ENCODE results near the gene ZBTB33. TPM values are rescaled to one million over a fixed set of nuclear protein-coding genes. Genes with fewer than 3 reads are reported as not detected.
A peak's percentile ranks its signal among the peaks of the same experiment; 100 is the strongest.

The ZBTB33 gene
- total and polyA plus RNA-seq, 2 of the 13 experiments (the other 11 are each of a cell fraction or from before 2014, with no cell fraction given): 6.5 to 20.2 TPM

DNA sequence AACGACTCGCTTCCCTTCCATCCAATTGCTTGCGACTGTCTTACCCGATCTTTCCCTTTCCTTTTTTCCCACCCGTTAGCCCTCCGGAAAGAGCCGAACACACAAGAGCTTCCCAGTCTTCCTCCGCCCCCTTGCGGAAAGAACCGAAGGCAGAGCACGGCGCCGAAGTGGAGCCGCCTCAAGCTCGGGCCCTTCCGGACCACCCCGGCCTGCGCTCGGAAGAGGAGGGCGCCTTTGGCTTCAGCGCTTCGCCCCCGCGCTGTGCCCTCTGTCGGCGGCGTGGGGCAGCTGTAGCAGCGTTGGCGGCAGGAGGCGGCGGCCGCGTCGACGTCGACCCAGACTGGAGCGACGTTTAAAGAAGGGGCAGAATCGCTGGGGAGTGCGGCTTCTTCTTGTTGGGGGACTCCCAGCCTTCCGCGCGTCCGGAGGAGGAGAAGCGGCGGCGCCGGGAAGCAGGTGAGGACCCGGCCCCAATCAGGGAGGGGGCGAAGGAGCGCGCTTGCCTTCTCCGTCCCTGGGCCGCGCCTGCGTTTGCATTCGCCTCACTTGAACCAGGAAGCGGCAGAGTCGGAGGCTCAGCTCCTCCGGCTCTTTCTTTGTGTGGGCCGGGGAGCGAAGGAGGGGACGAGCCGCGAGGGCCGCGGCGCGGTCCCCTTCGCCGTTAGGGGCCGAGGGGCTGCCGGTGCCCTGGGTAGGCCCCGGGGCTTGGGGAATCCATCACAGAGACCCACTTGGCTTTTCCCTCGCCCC lies at the start of gene ZBTB33 (continued):
- TF ChIP-seq, protein P1, sequence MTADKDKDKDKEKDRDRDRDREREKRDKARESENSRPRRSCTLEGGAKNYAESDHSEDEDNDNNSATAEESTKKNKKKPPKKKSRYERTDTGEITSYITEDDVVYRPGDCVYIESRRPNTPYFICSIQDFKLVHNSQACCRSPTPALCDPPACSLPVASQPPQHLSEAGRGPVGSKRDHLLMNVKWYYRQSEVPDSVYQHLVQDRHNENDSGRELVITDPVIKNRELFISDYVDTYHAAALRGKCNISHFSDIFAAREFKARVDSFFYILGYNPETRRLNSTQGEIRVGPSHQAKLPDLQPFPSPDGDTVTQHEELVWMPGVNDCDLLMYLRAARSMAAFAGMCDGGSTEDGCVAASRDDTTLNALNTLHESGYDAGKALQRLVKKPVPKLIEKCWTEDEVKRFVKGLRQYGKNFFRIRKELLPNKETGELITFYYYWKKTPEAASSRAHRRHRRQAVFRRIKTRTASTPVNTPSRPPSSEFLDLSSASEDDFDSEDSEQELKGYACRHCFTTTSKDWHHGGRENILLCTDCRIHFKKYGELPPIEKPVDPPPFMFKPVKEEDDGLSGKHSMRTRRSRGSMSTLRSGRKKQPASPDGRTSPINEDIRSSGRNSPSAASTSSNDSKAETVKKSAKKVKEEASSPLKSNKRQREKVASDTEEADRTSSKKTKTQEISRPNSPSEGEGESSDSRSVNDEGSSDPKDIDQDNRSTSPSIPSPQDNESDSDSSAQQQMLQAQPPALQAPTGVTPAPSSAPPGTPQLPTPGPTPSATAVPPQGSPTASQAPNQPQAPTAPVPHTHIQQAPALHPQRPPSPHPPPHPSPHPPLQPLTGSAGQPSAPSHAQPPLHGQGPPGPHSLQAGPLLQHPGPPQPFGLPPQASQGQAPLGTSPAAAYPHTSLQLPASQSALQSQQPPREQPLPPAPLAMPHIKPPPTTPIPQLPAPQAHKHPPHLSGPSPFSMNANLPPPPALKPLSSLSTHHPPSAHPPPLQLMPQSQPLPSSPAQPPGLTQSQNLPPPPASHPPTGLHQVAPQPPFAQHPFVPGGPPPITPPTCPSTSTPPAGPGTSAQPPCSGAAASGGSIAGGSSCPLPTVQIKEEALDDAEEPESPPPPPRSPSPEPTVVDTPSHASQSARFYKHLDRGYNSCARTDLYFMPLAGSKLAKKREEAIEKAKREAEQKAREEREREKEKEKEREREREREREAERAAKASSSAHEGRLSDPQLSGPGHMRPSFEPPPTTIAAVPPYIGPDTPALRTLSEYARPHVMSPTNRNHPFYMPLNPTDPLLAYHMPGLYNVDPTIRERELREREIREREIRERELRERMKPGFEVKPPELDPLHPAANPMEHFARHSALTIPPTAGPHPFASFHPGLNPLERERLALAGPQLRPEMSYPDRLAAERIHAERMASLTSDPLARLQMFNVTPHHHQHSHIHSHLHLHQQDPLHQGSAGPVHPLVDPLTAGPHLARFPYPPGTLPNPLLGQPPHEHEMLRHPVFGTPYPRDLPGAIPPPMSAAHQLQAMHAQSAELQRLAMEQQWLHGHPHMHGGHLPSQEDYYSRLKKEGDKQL (CRISPR knock-in tag; IDR thresholded peaks at IDR 0.05; ENCODE audit: low read depth): no peak
- no peak for TF ChIP-seq RORA (CRISPR knock-in tag; IDR thresholded peaks at IDR 0.05)
- TF ChIP-seq TOPORS (CRISPR knock-in tag; IDR thresholded peaks at IDR 0.05): peak; percentile 67; the same call in 1 of the 2 replicates
- TF ChIP-seq NCOA1 (CRISPR knock-in tag; IDR thresholded peaks at IDR 0.05): no peak
- TF ChIP-seq, protein P2, sequence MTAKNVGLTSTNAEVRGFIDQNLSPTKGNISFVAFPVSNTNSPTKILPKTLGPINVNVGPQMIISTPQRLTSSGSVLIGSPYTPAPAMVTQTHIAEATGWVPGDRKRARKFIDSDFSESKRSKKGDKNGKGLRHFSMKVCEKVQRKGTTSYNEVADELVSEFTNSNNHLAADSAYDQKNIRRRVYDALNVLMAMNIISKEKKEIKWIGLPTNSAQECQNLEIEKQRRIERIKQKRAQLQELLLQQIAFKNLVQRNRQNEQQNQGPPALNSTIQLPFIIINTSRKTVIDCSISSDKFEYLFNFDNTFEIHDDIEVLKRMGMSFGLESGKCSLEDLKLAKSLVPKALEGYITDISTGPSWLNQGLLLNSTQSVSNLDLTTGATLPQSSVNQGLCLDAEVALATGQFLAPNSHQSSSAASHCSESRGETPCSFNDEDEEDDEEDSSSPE (CRISPR knock-in tag; IDR thresholded peaks at IDR 0.05): peak; percentile 52; the same call in 1 of the 2 replicates
- TF ChIP-seq HMG20A (CRISPR knock-in tag; IDR thresholded peaks at IDR 0.05; ENCODE audit: borderline replicate concordance): no peak
- TF ChIP-seq, protein P3, sequence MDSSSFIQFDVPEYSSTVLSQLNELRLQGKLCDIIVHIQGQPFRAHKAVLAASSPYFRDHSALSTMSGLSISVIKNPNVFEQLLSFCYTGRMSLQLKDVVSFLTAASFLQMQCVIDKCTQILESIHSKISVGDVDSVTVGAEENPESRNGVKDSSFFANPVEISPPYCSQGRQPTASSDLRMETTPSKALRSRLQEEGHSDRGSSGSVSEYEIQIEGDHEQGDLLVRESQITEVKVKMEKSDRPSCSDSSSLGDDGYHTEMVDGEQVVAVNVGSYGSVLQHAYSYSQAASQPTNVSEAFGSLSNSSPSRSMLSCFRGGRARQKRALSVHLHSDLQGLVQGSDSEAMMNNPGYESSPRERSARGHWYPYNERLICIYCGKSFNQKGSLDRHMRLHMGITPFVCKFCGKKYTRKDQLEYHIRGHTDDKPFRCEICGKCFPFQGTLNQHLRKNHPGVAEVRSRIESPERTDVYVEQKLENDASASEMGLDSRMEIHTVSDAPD (CRISPR knock-in tag; IDR thresholded peaks at IDR 0.05): no peak
- TF ChIP-seq CEBPG (CRISPR knock-in tag; IDR thresholded peaks at IDR 0.05): no peak
- TF ChIP-seq ZMYM3 (CRISPR knock-in tag; IDR thresholded peaks at IDR 0.05): no peak
- peak; percentile 38; the same call in 1 of the 2 replicates for TF ChIP-seq ZNF788 (CRISPR knock-in tag; IDR thresholded peaks at IDR 0.05; ENCODE audit: borderline replicate concordance)
- TF ChIP-seq, protein P4, sequence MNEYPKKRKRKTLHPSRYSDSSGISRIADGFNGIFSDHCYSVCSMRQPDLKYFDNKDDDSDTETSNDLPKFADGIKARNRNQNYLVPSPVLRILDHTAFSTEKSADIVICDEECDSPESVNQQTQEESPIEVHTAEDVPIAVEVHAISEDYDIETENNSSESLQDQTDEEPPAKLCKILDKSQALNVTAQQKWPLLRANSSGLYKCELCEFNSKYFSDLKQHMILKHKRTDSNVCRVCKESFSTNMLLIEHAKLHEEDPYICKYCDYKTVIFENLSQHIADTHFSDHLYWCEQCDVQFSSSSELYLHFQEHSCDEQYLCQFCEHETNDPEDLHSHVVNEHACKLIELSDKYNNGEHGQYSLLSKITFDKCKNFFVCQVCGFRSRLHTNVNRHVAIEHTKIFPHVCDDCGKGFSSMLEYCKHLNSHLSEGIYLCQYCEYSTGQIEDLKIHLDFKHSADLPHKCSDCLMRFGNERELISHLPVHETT (CRISPR knock-in tag; conservative IDR thresholded peaks at IDR 0.05): no peak
- TF ChIP-seq ZNF709 (CRISPR knock-in tag; IDR thresholded peaks at IDR 0.05): 0 out of 2 replicates have a peak, but pooled peaks have one; percentile 37
- TF ChIP-seq MEIS1 (CRISPR knock-in tag; IDR thresholded peaks at IDR 0.05; ENCODE audit: borderline replicate concordance): no peak
- TF ChIP-seq, protein P5, sequence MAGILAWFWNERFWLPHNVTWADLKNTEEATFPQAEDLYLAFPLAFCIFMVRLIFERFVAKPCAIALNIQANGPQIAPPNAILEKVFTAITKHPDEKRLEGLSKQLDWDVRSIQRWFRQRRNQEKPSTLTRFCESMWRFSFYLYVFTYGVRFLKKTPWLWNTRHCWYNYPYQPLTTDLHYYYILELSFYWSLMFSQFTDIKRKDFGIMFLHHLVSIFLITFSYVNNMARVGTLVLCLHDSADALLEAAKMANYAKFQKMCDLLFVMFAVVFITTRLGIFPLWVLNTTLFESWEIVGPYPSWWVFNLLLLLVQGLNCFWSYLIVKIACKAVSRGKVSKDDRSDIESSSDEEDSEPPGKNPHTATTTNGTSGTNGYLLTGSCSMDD (CRISPR knock-in tag; IDR thresholded peaks at IDR 0.05): no peak
- TF ChIP-seq PAWR (CRISPR knock-in tag; IDR thresholded peaks at IDR 0.05; ENCODE audit: borderline replicate concordance): no peak
- no peak for TF ChIP-seq ZNF296 (CRISPR knock-in tag; conservative IDR thresholded peaks at IDR 0.05)
- TF ChIP-seq GTF3A (CRISPR knock-in tag; conservative IDR thresholded peaks at IDR 0.05): no peak
- no peak for TF ChIP-seq ZFP82 (CRISPR knock-in tag; IDR thresholded peaks at IDR 0.05; ENCODE audit: borderline replicate concordance)
- no peak for TF ChIP-seq KLF16 (CRISPR knock-in tag; IDR thresholded peaks at IDR 0.05)
- TF ChIP-seq CENPX (CRISPR knock-in tag; IDR thresholded peaks at IDR 0.05): no peak

Data from HepG2 (cell line).